ENCODE data around the gene AASDH.

The AASDH gene

DNA sequence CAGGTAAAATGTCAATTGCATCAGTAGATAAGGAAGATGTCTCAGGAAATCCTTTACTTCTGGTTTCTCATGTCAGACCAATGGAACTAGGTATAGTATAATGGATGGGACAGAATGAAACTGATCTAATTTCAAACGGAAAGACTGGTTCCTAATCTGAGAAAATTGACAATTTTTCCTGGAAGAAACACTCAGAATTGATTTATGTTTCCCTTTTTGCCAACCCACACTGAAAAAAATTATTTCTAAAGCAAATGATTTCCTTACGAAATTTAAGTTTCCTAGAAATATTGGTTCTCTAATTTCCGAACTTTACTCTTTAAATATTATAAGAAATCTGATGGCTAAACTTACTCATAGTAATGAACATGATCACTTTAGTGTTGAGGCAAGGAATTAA, 29.1 kb upstream of the AASDH start:
- TF ChIP-seq GATA2 (IDR thresholded peaks at IDR 0.05; ENCODE audit: low read depth, low read length) (no peak), GATA3 (IDR thresholded peaks at IDR 0.05; ENCODE audit: low read depth, low read length) (no peak)

GRCh38 chr4:56414135-56414670, 26.9 kb upstream of the AASDH start:
- TF ChIP-seq GATA3 (IDR thresholded peaks at IDR 0.05; ENCODE audit: low read depth, low read length) (no peak), GATA2 (IDR thresholded peaks at IDR 0.05; ENCODE audit: low read depth, low read length) (no peak)

DNA sequence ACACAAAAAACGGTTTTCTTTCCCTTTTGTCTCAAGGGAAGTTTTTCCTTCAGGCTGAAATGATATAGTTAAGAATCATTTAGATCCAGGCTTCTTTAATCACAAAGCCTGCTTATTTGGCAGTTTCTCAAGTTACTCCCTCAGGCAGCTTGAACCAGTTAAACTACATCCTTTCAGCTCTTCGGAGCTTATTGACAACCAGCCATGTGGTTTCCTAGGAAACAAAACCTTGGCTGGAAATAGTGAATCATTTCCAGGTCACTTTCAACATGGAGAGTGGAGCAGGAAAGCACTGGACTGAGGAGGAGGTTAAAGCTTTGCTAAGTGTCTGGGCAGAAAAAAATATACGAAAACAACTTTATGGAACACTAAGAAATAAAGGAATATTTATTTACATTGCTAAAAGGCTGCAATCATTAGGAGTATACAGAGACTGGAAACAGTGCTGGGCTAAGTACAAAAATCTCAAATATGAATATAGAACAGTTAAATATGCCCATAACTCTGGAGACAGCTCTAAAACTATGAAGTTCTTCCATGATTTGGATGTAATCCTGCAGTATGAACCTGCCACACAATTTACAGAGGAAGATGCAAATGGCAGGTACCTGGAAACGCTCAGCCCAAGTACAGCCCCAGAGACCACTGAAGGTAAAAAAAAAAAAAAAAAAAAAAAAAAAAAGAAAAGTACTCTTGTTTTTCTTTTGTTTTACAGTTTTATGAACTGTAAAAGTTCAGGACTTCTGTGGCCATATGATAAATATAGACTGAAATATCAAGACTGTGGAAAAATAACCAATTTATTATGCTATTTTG, 23.2 kb upstream of the AASDH start:
- TF ChIP-seq GATA2 (IDR thresholded peaks at IDR 0.05; ENCODE audit: low read depth, low read length), result no peak
- TF ChIP-seq GATA3 (IDR thresholded peaks at IDR 0.05; ENCODE audit: low read depth, low read length), result no peak

DNA sequence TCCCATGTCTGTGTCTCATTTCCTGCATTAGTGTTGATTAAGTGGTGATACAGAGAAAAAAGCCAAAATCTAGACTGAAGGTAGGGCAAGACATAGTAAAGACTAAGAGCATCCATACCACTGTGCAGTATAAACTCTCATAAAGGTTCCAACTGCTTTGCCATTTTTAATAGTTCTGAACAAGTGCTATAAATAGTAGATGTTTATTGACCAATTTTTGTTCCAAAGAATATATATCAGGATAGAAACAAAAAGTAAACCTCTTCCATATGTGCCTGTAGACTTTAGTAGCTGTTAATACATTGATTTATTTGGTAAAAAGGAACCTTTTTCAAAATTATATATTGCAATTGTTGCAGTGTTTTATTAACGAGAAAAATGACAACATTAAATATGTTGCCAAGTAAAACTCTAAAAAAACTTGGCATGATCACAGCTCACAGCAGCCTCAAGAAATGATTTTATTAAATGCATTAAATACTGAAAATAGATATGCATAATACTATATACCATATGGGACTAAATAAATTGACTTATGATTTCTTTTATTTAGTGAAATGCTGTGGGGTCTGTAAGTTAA, 22.3 kb upstream of the AASDH start:
- TF ChIP-seq GATA2 (IDR thresholded peaks at IDR 0.05; ENCODE audit: low read depth, low read length), result no peak
- no peak for TF ChIP-seq GATA3 (IDR thresholded peaks at IDR 0.05; ENCODE audit: low read depth, low read length)

DNA sequence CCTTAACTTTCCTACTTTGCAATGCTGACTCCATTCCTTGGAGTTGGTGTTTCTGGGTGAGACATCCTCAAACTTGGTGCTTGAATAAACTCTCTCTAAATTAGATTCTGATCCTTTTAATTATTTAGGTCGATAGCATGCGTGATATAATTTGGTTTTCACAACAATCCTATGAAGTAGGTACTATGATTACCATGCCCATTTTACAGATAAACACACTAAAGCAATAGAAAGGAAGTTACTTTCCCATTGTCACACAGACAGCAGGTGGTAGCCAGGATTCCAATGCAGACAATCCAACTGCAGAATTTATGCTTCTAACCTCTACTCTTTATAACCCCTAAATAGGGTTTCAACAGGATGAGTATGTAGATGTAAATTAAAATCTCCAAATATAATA, 21.7 kb upstream of the AASDH start:
- TF ChIP-seq GATA2 (IDR thresholded peaks at IDR 0.05; ENCODE audit: low read depth, low read length), result no peak
- TF ChIP-seq GATA3 (IDR thresholded peaks at IDR 0.05; ENCODE audit: low read depth, low read length), result no peak

DNA sequence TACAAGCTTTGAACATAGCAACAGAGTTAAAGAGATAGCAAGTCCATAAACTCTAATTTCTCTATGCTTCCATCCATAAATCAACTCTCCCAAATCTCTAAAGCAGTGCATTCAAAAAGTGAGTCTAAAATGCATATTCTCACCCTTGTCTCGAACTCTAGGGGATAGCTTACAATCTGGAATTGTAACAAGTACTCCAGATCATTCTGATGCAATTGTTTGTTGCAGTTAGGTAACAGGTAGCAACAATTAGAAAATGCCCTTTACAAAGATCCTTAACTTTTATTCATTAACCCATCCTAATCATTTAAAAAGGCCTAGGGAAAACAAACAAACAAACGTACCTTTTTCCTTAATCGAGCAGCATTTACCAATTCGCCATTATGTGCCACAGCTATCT, 18.9 kb upstream of the AASDH start:
- no peak for TF ChIP-seq GATA2 (IDR thresholded peaks at IDR 0.05; ENCODE audit: low read depth, low read length)
- no peak for TF ChIP-seq GATA3 (IDR thresholded peaks at IDR 0.05; ENCODE audit: low read depth, low read length)

- TF ChIP-seq GATA3 (IDR thresholded peaks at IDR 0.05; ENCODE audit: low read depth, low read length) (no peak), GATA2 (IDR thresholded peaks at IDR 0.05; ENCODE audit: low read depth, low read length) (no peak)
Measured at GRCh38 chr4:56405016-56405415, 17.7 kb upstream of the AASDH start.

DNA sequence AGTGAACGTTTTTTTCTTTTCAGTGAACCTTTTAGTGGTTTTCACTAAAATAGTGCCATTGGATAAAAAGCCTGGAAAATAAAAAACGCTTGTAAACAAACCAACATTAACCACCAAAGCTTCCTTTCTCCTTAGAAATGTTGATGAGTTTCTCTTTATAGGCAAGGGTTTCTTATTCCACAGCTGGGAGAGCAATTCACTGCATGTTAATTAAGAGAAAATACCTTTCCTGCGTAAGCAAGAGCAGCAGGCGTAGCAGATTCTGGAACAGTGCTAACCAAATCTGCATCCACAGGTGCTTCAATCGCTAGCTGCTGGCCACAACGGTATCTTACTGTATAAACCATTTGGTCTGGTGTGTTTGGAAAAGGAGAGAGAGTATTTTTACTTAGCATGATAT, 13.3 kb upstream of the AASDH start:
- no peak for TF ChIP-seq GATA3 (IDR thresholded peaks at IDR 0.05; ENCODE audit: low read depth, low read length)
- no peak for TF ChIP-seq GATA2 (IDR thresholded peaks at IDR 0.05; ENCODE audit: low read depth, low read length)

- no peak for TF ChIP-seq GATA3 (IDR thresholded peaks at IDR 0.05; ENCODE audit: low read depth, low read length)
Measured at GRCh38 chr4:56391270-56391669, 4.0 kb upstream of the AASDH start.

DNA sequence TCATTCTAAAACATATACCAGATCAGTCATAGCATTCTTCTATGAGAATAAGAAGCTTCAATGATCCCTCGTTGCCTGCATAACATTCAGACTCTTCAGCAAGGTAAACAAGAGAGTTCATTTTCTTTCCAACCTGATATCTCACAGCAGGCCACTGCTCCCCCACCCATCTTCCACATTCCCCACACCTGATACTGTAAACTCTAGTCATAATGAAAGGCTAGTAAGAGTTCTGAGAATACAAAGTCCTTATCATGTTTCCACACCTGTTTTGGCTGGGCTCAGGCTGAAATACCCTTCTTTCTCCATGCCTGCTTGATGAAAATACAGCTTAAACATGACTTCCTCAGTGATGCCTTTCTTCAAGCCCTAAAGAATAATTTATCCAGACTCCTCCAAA, 2.3 kb upstream of the AASDH start:
- TF ChIP-seq GATA3 (IDR thresholded peaks at IDR 0.05; ENCODE audit: low read depth, low read length) (no peak), GATA2 (IDR thresholded peaks at IDR 0.05; ENCODE audit: low read depth, low read length) (no peak)

DNA sequence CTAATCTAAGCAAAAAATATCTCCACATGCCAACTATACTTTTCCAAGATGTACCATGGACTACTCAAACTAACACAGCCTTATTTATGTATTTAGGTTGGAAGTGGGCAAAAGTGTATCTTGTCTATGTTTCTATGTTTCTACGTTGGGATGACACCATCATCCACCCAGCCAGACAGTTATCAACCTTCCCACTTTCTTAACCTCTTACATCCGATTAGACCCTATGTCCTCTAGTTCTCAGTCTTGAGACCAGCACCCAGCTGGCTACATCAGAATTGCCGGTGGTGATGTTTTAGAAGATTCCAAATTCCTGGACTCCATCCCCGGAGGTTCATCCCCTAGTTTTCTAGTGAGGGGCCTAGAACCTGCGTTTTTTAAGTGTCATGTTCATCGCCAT, 1.0 kb upstream of the AASDH start:
- TF ChIP-seq GATA3 (IDR thresholded peaks at IDR 0.05; ENCODE audit: low read depth, low read length) (no peak), GATA2 (IDR thresholded peaks at IDR 0.05; ENCODE audit: low read depth, low read length) (no peak)

DNA sequence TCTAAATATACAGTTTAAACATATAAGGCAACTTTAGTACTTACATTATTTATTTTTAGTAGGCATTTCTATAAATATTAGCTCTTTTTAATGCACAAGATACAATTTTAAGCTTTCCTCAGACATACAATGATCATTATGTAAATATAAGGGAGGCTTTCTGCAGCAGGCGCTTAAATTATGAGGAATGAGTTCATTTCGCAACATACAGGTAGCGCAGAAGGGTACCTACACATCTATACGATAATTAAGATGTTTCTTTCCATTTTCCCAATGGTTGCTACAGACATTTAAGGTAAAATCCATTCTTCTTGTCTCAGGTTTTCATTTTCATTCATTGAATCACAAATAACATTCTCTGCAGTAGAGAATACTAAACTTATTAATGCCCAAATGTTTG, 1.2 kb downstream of the AASDH start:
- TF ChIP-seq GATA3 (IDR thresholded peaks at IDR 0.05; ENCODE audit: low read depth, low read length) (no peak), GATA2 (IDR thresholded peaks at IDR 0.05; ENCODE audit: low read depth, low read length) (no peak)

GRCh38 chr4:56375458-56375857, 11.8 kb downstream of the AASDH start:
- TF ChIP-seq GATA3 (IDR thresholded peaks at IDR 0.05; ENCODE audit: low read depth, low read length) (no peak), GATA2 (IDR thresholded peaks at IDR 0.05; ENCODE audit: low read depth, low read length) (no peak)

DNA sequence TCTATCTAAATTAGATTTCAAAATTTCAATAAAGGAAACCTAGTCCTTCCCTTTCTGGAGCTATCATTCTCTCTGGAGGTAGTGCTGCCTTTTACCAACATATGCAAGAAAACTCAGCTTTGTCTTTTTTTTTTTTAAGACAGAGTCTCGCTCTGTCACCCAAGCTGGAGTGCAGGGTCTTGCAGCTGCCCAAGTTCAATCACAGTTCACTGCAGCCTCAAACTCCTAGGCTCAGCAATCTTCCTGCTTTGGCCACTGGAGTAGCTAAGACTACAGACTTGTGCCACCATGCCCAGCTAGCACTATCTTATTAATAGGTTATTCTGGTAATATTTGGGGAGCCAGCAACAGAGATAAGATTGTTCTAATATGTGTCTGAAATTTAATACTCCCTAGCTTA, 12.3 kb downstream of the AASDH start:
- no peak for TF ChIP-seq GATA2 (IDR thresholded peaks at IDR 0.05; ENCODE audit: low read depth, low read length)
- TF ChIP-seq GATA3 (IDR thresholded peaks at IDR 0.05; ENCODE audit: low read depth, low read length), result no peak

GRCh38 chr4:56372774-56373173, 14.5 kb downstream of the AASDH start:
- TF ChIP-seq GATA2 (IDR thresholded peaks at IDR 0.05; ENCODE audit: low read depth, low read length), result no peak
- TF ChIP-seq GATA3 (IDR thresholded peaks at IDR 0.05; ENCODE audit: low read depth, low read length), result no peak
